ENCODE data around the gene SLC22A4. TPM values are rescaled to one million over a fixed set of nuclear protein-coding genes. Genes with fewer than 3 reads are reported as not detected.

Gene SLC22A4
- polyA plus RNA-seq, 2 of the 4 experiments (the other 2 are of a cell fraction), result 3.2 to 4.6 TPM

DNA sequence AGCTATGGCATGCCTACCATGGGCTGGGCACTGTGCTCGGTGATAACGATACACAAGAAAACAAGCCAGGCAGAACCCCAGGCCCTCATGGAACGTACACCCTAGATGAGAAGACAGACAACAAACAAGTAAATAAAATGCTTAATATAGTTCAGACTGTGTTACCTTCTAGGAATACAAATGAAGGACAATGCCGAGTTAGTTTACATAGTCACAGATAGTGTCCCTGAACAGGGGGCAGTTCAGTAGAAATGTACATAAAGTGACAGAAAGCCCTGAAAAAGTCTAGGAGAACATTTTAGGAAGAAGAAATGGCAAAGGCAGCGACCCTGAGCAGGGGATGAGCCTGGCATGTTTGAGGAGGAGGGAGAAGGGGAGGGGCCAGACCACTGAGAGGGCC is 97.1 kb downstream of the SLC22A4 start:
- H3K4me1 ChIP-seq, result peaks cover 50% of the 10 kb centered on the region

DNA sequence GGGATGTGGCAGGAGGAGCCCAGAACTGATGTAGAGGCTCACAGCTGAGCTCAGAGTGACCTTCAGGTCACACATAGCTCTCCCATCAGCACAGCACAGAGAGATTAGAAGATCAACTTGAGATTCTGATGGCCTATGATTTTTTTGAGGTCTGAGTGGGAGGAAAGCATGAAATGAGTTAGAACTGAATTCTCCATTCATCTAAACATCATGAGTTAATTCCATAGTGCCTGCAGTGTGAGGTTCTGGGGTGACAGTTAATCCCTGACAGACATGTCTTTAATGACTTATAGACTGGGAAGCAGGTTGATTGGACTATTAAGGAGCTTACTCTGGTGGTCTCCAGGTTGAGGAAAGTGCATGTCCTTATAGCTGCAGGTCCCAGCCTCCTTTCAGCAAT is 97.7 kb downstream of the SLC22A4 start:
- no peak for TF ChIP-seq RAD21 (conservative IDR thresholded peaks at IDR 0.05 in 1 of 2, IDR thresholded peaks at IDR 0.05 in 1 of 2)
- no peak for TF ChIP-seq CEBPB (IDR thresholded peaks at IDR 0.05)
- TF ChIP-seq TP53 (CRISPR knock-in tag; IDR thresholded peaks at IDR 0.05), result no peak
- no peak for TF ChIP-seq ZSCAN20 (CRISPR knock-in tag; IDR thresholded peaks at IDR 0.05)
- TF ChIP-seq SREBF2 (IDR thresholded peaks at IDR 0.05), result no peak
- no peak for TF ChIP-seq FOXS1 (CRISPR knock-in tag; IDR thresholded peaks at IDR 0.05)
- TF ChIP-seq PHF8 (IDR thresholded peaks at IDR 0.05; ENCODE audit: borderline replicate concordance, low read depth), result no peak
- no peak for TF ChIP-seq NPAS2 (CRISPR knock-in tag; IDR thresholded peaks at IDR 0.05; ENCODE audit: borderline replicate concordance)
- no peak for TF ChIP-seq HOXA7 (CRISPR knock-in tag; IDR thresholded peaks at IDR 0.05)
- no peak for TF ChIP-seq MYC (IDR thresholded peaks at IDR 0.05; ENCODE audit: borderline replicate concordance, low read length)
- TF ChIP-seq, protein P1, sequence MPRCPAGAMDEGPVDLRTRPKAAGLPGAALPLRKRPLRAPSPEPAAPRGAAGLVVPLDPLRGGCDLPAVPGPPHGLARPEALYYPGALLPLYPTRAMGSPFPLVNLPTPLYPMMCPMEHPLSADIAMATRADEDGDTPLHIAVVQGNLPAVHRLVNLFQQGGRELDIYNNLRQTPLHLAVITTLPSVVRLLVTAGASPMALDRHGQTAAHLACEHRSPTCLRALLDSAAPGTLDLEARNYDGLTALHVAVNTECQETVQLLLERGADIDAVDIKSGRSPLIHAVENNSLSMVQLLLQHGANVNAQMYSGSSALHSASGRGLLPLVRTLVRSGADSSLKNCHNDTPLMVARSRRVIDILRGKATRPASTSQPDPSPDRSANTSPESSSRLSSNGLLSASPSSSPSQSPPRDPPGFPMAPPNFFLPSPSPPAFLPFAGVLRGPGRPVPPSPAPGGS (IDR thresholded peaks at IDR 0.05), result no peak
- TF ChIP-seq, protein P2, sequence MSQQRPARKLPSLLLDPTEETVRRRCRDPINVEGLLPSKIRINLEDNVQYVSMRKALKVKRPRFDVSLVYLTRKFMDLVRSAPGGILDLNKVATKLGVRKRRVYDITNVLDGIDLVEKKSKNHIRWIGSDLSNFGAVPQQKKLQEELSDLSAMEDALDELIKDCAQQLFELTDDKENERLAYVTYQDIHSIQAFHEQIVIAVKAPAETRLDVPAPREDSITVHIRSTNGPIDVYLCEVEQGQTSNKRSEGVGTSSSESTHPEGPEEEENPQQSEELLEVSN (IDR thresholded peaks at IDR 0.05; ENCODE audit: borderline replicate concordance, low read depth), result no peak
- no peak for TF ChIP-seq HEYL (CRISPR knock-in tag; IDR thresholded peaks at IDR 0.05)
- no peak for TF ChIP-seq EHMT2 (IDR thresholded peaks at IDR 0.05; ENCODE audit: low read depth)
- no peak for TF ChIP-seq EHF (CRISPR knock-in tag; IDR thresholded peaks at IDR 0.05)
- no peak for TF ChIP-seq KDM1A (IDR thresholded peaks at IDR 0.05; ENCODE audit: low read depth)
- no peak for TF ChIP-seq ZNF302 (CRISPR knock-in tag; IDR thresholded peaks at IDR 0.05)
- no peak for TF ChIP-seq RARB (CRISPR knock-in tag; IDR thresholded peaks at IDR 0.05)
- ATAC-seq (no peak), FAIRE-seq (no peak), DNase-seq (ENCODE audit: low read depth in 1 of 2, low spot score in 1 of 2) (no peak)
- ChIA-PET POLR2A (no interaction called here), CTCF (interaction anchor here (0.9 to 11.6 kb wide), 4 partner anchors 17 to 135 kb away, joined by 3 to 217 read pairs (median 78); no protein-coding TSS in a partner anchor)
- no peak overlapping the region for H3K4me2 ChIP-seq
- no peaks in the 10 kb centered on the region for H3K9me3 ChIP-seq
- H3K27ac ChIP-seq, result peak overlapping the region in 1 of 2 experiments; percentile 92; a peak in 1 of 6 replicates
- peaks cover 44% of the 10 kb centered on the region for H3K4me1 ChIP-seq
- no peak overlapping the region for H3K4me3 ChIP-seq

More for the DNA sequence above, 97.1 kb downstream of the SLC22A4 start:
- TF ChIP-seq, protein P3, sequence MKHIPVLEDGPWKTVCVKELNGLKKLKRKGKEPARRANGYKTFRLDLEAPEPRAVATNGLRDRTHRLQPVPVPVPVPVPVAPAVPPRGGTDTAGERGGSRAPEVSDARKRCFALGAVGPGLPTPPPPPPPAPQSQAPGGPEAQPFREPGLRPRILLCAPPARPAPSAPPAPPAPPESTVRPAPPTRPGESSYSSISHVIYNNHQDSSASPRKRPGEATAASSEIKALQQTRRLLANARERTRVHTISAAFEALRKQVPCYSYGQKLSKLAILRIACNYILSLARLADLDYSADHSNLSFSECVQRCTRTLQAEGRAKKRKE (CRISPR knock-in tag; IDR thresholded peaks at IDR 0.05; ENCODE audit: low read depth), result no peak
- TF ChIP-seq RFX5 (IDR thresholded peaks at IDR 0.05), result no peak
- no peak for TF ChIP-seq NPAS2 (CRISPR knock-in tag; IDR thresholded peaks at IDR 0.05; ENCODE audit: borderline replicate concordance)
- TF ChIP-seq, protein P1 (IDR thresholded peaks at IDR 0.05), result no peak
- no peak for TF ChIP-seq FOSL2 (IDR thresholded peaks at IDR 0.05)
- TF ChIP-seq FOSL2 (CRISPR knock-in tag; IDR thresholded peaks at IDR 0.05), result no peak
- H3K4me3 ChIP-seq, result no peak overlapping the region
- no peaks in the 10 kb centered on the region for H3K9me3 ChIP-seq
- ATAC-seq (no peak), DNase-seq (ENCODE audit: low read depth in 1 of 2, low spot score in 1 of 2) (no peak), FAIRE-seq (no peak)
- H3K27ac ChIP-seq, result peak overlapping the region in 1 of 2 experiments; percentile 92; a peak in 3 of 6 replicates
- ChIA-PET CTCF (interaction anchor here (1.9 to 11.6 kb wide), 3 partner anchors 17 to 110 kb away, joined by 6 to 217 read pairs (median 152); partner anchors contain the start of gene IRF1), POLR2A (no interaction called here)
- WGBS (ENCODE audit: missing lambda C conversion rate), result 44% methylated on average over 5 of the region's 5 CpGs
- peak overlapping the region; percentile 79; the same call in 1 of the 3 replicates for H3K4me2 ChIP-seq

Data from A549 (cell line).